Inflammatory macrophage (primary cell): ENCODE data around the gene SMYD2.
A peak's percentile ranks its signal among the peaks of the same experiment; 100 is the strongest.

Source experiments
- DNase-seq, 2 donors: peaks; one replicate each; pipeline ENCODE4 v3.0.0-alpha.2; 2020 to 2022
- total RNA-seq, 18 experiments: gene quantifications; one replicate each; lab custom pipeline; 2026; ENCODE audit warnings: mixed read lengths in 6 of 18, inconsistent platforms in 2 of 18; lab: John Stamatoyannopoulos, UW

SMYD2 gene
- 14.9 to 40.1 (median 24.6) reads per million in 18 experiments for total RNA-seq

GRCh38 chr1:214281021-214281719, at the start of gene SMYD2:
Gene SMYD2, plus strand, starts transcription at chr1:214281159. Its CDS starts 96 bp downstream, at chr1:214281255.
- DNase-seq, result peak; percentile 37 to 61

- DNase-seq, result no peak
These were observed 46.9 kb upstream of the SMYD2 start for GRCh38 chr1:214233856-214234634.

GRCh38 chr1:214234635-214235025, 46.3 kb upstream of the SMYD2 start:
- DNase-seq, result no peak

GRCh38 chr1:214236477-214236876, 44.5 kb upstream of the SMYD2 start:
- no peak for DNase-seq

- DNase-seq, result no peak
These were observed 39.9 kb upstream of the SMYD2 start for GRCh38 chr1:214241060-214241459.

- no peak for DNase-seq
These were observed 36.7 kb upstream of the SMYD2 start for GRCh38 chr1:214244252-214244651.

GRCh38 chr1:214244841-214245240, 36.1 kb upstream of the SMYD2 start:
- no peak for DNase-seq

GRCh38 chr1:214247501-214248041, 33.4 kb upstream of the SMYD2 start:
- no peak for DNase-seq

GRCh38 chr1:214248311-214249085, 32.5 kb upstream of the SMYD2 start:
- DNase-seq, result no peak

GRCh38 chr1:214249651-214250050, 31.3 kb upstream of the SMYD2 start:
- no peak for DNase-seq

- no peak for DNase-seq
These were observed 29.6 kb upstream of the SMYD2 start for GRCh38 chr1:214251354-214251753.

- DNase-seq, result no peak
These were observed 25.4 kb upstream of the SMYD2 start for GRCh38 chr1:214255509-214255908.

GRCh38 chr1:214259353-214259977, 21.5 kb upstream of the SMYD2 start:
- DNase-seq, result peak in 1 of 2 donors; percentile 32

- no peak for DNase-seq
These were observed 20.3 kb upstream of the SMYD2 start for GRCh38 chr1:214260561-214261205.

GRCh38 chr1:214261206-214262123, 19.5 kb upstream of the SMYD2 start:
- DNase-seq, result peak; percentile 67 to 69

GRCh38 chr1:214264196-214264595, 16.8 kb upstream of the SMYD2 start:
- no peak for DNase-seq

- no peak for DNase-seq
These were observed 16.0 kb upstream of the SMYD2 start for GRCh38 chr1:214264976-214265375.

GRCh38 chr1:214270097-214270650, 10.8 kb upstream of the SMYD2 start:
- no peak for DNase-seq

- DNase-seq, result no peak
These were observed 9.6 kb upstream of the SMYD2 start for GRCh38 chr1:214271174-214271858.
